RPMI8226 (cell line): ENCODE data around the gene STRIT1.
A peak's percentile ranks its signal among the peaks of the same experiment; 100 is the strongest.
"Not testable (repeated sequence)": the region's sequence is repeated elsewhere in the genome, so short reads cannot be mapped to it uniquely, and the experiment has no call there.

Source experiments
- DNase-seq: peaks from one replicate; pipeline ENCODE4 v3.0.0-alpha.2; 2015

Gene STRIT1

DNA sequence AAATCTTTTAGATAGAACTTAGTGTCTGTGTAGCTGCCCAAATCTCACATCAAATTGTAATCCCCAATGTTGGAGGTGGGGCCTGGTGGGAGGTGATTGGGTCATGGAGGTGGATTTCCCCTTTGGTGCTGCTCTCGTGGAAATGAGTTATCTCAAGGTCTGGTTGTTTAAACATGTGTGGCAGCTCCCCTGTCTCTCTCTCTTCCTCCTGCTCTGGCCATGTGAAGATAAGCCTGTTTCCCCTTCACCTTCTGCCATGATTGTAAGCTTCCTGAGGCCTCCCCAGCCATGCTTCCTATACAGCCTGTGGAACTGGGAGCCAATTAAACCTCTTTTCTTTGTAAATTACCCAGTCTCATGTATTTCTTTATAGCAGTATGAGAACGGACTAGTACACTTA lies 30.6 kb downstream of the STRIT1 start:
- DNase-seq, result not testable (repeated sequence)

DNA sequence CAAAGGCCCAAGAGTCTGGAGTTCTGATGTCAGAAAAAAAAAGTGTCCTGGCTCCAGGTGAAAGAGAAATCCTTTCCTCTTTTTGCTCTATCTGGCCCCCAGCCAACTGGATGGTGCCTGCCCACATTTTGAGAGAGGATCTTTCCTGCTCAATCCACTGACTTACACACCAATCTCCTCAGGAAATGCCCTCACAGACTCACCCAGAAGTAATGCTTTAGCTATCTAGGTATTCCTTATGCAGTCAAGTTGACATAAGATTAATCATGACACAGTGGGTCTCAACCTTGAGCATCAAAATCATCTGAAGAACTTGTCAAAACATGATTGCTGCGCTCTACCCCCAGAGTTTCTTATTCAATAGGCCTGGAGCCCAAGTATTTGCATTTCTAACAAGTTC lies 31.2 kb downstream of the STRIT1 start:
- no peak for DNase-seq

DNA sequence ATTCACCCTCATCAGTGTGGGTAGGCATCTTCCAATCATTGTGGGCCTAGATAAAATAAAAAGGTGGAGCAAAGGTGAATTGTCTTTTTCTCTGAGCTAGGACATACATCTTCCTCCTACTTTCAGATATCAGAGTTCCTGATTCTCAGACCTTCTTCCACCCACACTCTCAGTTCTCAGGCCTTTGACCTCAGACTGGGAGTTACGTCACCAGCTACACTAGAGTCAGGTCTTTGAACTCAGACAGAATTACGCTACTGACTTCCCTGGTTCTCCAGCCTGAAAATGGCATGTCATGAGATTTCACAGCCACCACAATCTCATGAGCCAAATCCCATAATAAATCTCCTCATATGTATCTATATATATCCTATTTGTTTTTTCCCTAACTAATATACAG lies 39.0 kb downstream of the STRIT1 start:
- DNase-seq, result no peak

DNA sequence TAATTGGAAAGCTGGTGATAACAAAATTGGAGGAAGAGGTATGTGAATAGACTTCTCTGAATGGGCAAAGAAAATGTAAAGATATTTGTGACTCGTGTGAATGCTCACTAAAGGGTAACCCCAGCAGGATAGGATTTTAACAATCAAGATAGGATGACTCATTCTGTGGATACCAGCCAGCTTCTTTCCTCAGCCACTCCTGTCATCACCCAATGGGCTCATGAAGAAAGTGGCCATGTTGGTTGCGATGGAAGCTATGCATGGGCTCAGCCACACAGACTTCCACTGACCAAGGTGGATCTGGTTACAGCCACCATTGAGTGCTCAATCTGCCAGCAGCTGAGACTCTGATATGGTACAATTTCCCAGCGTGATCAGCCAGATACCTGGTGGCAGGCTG lies 40.9 kb downstream of the STRIT1 start:
- DNase-seq, result no peak

DNA sequence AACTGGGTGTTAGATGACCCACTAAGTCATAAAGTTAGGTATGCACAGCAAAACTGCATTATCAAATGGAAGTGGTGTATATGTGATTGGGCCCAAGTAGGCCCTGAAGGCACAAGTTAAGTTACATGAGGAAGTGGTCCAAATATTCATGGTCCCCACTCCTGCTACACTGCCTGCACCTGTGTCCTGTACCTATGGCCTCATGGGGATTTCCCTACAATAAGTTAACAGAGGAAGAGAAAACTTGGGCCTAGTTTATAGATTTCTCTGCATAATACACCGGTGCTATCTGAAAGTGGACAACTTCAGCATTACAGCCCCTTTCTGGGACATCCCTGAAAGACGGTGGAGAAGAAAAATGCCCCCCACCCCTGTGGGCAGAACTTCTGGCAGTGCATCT lies 41.5 kb downstream of the STRIT1 start:
- peak; percentile 26 for DNase-seq

DNA sequence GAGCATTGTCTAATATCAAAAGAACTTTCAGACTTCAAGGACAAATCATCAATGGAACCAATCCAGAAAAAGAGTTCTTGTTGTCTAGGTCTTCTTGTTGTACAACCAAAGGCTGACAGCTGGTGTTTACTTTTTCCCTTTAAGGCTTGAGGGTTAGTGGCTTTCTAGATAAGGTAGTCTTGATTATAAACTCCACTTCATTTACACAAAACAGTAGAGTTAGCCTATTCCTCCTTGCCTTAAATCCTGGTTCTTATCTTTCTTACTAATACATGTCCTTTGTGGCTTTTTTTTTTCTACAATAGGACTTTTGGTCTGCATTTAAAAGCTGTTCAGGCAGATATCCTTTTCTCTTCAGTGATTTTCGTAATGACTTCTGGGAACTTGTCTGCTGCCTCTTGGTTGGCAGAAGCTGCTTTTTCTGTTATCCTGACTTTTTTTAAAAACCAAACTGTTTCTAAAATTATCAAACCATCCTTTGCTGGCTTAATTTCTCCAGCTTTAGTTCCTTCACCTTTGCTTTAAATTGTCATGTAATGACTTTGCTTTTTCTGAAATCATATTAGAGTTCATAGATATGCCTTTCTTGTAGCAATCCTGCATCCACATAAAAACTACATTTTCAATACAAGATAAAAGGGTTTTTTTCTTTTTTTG lies 44.8 kb downstream of the STRIT1 start:
- no peak for DNase-seq

DNA sequence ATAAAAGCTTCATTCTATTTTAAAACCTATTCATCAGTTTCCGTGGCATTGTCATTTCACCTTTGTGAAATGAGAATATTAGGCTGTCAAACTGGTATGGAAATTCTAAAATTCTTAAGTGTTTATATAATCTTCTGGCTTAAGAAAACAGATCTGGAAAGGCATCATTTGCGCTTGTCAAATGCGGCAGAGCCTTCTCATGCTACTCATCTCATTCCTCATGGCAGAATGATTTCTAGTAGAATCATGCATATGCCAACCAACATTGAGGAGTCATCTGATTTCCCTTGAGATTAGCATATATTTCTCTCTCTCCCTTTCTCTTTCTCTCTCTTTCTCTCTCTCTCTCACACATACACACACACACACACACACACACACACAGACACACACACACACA lies 48.8 kb downstream of the STRIT1 start:
- no peak for DNase-seq

DNA sequence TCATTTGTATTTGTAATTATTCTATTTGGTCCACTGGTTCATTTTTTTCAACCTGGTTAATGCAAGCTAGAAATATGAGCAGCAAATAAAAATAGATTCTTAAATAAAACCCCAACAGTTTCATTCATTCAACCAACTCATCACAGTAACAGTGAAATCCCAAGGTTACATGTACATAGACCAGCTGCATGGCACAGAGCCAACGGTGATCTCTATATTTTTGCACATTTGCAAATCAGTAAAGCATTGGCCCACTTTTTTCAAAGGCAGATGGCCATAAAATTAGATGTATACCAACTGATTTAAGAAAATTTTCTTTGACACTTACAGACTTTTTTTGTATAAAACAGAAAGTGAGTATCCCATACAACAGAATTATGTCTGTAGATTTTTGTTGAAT lies 49.3 kb downstream of the STRIT1 start:
- peak; percentile 88 for DNase-seq

DNA sequence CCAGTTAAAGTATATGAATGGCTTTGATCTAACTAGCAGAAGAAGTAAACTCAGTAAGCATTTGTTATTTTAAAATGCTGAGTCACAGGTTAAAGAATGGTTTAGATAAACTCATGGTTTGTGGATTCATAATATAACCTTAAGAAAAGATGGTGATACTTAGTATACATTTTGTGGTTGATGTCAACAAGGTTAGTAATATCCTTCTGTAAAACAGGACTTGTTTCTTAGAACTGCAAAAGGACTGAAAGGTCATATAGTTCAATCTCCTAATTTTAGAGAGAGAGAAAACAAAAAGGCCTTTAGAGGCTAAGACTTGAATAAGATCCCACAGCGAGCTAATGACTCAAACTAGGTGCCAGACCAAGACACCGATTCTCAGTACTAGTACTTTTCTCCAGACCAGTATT lies 50.0 kb downstream of the STRIT1 start:
- peak; percentile 31 for DNase-seq

DNA sequence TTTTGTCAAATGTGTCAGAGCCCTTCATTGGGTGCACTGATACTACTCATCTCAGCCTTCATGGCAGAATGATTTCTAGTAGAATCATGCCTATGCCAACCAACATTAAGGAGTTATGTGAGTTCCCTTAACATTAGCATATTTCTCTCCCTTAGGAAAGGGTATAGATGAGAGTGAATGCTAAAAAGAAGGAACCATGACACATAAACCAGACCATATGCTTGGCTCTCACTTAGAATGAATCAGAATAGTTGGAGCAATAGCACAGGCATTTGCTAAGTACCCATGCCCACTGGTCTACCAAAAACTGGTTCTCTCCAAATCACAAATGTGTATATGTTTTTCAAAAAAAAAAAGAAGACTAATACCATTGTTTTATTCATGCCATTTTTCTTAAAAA lies 51.1 kb downstream of the STRIT1 start:
- DNase-seq, result no peak

DNA sequence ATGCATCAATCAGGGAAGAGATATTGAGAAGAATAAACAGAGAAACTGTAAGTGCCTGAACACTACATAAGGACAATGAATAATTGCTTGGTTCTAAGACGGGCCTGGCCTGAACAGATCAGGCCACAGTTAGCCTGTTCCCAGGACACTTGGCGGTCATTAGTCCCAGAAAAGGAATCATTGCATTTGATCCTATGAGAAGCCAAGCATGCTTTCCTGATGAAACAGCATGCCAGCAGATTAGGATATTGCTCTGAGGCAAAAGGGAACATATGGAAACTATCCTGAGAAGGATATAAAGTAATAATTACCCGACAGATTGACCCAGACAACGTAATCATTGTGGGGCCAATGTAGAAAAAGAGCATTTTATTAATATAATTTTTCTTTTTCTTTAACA lies 51.9 kb downstream of the STRIT1 start:
- no peak for DNase-seq
